GM15510 (cell line): ENCODE results near the gene GPS1.

Source experiments
- POLR2A ChIP-seq: IDR thresholded peaks from 3 replicates; pipeline ENCODE4 v1.6.1; 2011; ENCODE audit warnings: borderline replicate concordance; ENCODE audit not compliant: insufficient read length; ENCODE audit errors: extremely low read depth

The GPS1 gene

DNA sequence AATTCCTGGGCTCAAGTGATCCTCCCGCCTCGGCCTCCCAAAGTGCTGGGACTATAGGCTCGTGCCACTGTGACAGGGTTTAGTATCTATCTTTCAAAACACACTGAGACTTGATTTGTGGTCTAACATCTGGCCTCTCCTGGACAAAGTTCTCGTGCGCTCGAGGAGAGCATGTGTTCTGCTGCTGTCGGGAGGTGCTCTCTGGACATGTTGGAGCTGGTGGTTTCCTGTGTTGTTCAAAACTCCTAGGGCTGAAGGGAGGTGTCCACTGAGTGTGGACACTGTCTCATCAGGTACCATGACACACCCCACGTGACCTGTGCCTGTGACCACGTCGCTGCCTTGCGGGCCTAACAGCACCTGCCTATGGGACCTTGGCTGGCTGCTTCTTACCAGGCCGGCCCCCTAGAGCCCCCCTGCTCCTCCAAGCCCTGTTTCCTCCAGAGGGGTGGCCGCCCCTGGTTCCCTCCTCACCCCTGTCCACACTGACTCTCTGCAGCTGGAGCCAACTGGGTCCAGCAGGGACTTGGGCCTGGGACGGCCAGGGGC is 5.7 kb upstream of the GPS1 start:
- TF ChIP-seq POLR2A = no peak

DNA sequence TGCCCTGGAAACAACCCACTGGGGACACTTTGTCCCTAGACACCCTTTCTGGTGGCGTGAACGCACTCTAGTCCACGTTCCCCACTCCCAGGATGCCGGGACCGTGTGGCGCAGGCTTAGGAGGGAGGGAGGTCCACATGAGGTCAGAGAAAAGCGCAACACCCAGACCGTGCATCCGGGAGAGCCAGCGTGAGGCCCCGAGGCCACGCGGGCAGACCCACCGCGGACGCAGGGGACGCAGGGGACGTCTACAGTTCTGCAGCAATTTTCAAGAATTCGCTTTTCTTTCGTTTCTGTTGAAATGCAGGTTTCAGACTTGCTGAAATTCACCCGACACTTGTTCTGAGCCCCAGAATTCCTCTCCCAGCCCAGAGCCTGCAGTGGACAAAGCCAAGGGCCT is 4.8 kb upstream of the GPS1 start:
- TF ChIP-seq POLR2A = no peak

DNA sequence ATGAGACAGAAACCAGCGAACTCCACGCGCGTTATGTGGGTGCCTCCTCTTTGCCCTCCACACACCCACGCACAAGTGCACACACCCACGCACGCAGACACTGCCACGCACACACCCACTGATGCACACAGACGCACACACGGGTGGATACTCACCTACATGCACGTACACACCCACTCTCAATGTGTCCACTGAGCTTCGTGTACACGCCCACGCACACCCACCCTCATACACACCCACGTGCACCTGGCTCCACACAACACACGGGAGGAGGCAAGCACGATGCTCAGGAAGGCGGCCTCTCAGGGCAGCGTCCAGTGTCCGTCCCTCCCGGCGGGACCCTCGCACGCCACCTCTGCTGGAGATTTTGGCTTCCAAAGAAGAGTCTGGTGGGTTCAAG is 4.3 kb upstream of the GPS1 start:
- TF ChIP-seq POLR2A = no peak

DNA sequence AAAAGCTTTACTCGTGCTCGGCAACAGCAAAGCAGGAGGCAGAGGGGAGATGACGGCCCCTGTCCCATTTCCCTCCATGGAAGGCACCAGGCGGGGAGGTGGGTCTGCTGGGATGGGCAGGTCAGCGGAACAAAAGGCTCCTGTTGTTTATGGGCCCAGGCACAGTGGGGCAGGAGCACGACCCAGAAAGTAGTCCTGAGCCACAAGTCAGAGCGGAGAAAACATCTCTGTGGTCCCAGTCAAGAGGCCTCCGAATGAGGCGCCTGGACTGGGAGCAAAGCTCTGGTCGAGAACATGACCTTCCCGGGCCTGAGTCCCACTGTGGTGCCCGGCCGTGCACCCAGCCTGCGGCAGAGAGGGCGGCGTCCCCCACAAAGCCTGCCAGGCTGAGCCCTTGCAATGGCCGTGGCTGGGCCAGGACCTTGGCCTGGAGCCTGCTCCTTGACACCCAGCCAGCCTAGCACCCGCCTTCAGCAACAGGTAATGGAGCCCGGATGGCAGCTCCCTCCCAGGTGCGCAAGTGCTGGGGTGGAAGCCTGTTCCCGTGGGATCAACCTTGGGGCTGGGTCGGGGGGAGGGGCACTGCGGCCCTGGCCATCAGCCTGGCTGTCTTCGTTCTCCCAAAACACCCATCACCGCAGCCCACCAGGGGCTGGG is 3.7 kb upstream of the GPS1 start:
- TF ChIP-seq POLR2A = no peak

DNA sequence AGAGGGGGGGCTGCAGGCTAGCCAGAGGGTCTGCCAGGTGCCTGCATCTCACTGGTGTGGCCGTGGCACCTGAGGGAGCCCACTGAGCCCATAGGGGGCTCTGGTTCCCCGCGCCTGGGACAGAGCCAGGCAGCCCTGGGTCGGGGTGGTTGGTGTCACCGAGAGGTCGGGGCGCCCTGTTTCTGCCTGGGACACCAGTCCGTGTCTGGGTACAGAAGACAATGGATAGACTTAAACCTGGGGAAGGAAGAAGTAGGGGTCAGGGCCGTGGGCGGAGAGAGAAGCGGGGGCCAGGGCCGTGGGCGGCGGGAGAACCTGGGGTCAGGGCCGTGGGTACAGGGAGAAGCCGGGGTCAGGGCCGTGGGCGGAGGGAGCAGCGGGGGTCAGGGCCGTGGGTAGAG is 3.1 kb upstream of the GPS1 start:
- no peak for TF ChIP-seq POLR2A

DNA sequence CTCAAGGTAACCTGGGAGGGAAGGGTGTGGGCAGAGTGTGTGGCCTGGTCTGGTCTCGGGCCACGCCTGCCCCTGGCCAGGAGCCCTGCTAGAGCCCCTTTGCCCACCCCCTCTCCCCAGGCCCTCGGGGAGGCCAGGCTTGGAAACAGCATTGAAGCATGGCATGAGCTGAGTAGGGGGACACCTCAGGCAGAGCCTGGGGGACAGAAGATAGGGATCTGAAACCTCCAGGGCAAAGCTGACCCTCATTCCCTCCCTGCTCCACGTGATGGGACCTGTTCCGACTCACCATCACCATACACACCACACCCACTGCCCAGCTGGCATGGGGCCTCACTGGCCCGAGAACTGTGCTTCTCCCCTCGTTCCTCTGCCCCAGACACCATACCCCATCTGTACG is 2.6 kb upstream of the GPS1 start:
- no peak for TF ChIP-seq POLR2A

DNA sequence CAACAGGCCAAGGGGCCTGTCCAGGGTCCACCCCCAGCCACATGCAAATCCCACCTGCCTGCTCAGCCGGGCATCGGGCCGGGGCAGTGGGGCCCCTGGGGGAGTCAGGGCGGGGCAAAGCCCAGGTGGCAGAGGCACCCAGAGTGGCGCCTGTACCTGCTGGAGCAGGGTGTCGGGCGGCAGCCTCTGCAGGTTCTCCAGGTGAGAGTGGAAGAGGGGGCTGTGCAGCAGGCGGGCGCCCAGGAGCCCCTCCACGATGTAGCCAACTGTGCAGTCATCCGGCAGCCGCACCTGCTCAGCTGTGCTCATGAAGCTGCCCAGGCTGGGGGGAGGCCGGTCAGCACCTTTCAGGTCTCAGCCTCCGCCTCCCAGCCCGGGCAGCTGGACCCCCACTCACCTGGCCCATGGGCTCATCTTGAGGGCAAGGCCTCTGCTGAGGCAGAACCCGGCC is 2.2 kb upstream of the GPS1 start:
- no peak for TF ChIP-seq POLR2A

DNA sequence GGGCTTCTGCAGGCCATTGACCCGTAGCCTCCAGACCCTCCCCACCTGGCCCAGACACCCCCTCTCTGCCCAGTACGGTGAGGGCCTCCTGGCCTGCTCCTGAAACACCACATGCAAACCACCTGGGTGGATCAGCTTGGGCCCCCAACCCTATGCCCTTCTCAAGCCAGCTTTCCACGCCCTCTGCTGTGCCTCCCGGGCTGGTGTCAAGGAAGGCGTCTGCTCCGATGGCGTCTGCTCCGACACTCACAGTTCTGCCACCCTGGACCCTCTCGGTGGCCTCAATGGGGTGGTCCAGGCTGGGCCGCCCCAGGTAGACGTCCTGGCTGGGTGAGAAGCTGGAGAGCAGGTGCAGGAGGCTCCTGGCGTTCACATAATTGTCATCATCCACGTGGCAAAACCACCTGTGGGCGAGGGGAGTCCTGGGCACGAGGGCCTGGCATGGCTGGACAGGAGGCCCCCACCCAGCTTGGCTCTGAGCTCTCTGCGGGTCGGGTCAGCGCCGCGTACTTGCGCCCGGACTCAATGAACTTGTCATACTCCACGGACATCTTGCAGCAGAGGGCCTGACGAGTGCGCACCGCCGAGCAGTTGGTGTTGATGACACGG is 1.4 kb upstream of the GPS1 start:
- TF ChIP-seq POLR2A = no peak

DNA sequence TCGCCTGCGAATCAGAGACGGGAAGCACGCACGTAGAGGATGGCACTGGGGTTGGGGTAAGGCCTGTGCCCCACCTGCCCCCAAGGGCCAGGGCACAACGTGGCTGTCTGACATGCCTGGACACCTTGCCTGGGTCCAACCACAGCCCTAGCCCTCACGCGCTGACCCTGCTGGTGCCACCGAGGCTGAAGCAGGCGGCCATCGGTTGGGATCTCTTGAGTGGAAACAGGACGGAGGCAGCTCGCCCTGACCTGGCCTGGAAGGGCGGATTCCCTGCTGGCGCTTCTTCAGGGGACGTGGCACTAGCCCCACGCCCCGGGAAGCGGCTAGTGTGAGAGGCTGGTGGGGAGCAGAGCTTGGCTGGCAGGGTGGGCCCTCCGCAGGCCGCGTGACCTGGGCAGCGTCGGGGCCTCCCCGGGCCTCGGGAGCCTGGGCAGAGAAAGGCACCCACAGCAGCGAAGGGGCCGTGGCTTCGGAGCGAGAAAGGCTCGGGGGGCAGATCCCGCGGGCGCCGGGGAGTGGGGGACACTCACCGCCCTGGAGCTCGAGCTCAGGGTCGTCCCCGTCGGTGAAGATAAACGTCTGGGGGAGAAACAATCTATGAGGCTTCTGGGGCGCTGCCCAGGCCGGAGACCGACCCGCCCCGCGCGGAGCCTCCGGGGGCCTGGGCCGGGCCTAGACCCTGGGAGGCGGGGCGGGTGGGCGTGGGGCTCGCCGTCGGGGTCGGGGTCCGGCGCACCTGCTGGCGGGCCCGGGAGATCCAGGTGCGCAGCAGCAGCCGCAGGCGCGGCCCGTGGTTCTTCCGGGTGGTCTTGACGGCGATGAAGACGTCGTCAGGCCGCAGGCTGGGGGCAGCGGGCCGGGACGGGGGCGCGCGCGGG is 697 bp upstream of the GPS1 start:
- no peak for TF ChIP-seq POLR2A

DNA sequence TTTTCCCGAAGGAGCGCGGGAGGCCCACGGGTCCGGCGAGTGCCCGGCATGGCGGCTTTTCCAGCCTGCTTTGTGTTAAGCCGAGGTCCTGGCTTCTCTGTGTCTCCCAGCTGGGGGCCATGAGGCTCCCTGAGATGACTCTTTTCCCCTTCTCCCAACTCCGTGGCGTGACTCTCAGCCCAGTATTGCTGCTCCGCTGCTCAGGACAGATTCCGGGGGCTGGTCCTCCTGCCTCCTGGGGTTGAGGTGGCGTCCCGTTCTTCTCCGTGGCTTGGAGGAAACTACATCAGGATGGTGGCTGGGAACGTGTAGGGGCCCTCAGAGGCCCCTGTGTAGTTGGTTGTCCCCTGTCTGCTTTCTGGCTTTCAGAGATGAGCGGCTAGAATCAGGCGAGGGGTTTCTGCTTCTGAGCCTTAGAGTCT is 951 bp downstream of the GPS1 start:
- no peak for TF ChIP-seq POLR2A

DNA sequence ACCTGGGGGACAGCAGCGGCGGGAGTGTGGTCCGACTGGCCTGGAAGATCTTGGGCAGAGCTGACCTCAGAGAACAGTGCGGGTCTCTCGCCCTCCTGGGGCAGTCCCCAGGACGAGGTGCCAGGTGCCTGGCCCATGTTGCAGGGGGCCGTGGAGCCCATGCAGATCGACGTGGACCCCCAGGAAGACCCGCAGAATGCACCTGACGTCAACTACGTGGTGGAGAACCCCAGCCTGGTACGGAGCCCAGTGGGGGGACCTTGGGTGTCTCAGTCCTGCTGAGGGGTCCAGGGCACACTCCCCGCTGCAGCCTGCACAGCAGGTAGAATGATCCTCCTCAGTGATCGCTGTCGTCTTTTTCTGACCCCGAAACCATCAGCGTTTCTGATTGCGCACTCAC is 1.4 kb downstream of the GPS1 start:
- no peak for TF ChIP-seq POLR2A

DNA sequence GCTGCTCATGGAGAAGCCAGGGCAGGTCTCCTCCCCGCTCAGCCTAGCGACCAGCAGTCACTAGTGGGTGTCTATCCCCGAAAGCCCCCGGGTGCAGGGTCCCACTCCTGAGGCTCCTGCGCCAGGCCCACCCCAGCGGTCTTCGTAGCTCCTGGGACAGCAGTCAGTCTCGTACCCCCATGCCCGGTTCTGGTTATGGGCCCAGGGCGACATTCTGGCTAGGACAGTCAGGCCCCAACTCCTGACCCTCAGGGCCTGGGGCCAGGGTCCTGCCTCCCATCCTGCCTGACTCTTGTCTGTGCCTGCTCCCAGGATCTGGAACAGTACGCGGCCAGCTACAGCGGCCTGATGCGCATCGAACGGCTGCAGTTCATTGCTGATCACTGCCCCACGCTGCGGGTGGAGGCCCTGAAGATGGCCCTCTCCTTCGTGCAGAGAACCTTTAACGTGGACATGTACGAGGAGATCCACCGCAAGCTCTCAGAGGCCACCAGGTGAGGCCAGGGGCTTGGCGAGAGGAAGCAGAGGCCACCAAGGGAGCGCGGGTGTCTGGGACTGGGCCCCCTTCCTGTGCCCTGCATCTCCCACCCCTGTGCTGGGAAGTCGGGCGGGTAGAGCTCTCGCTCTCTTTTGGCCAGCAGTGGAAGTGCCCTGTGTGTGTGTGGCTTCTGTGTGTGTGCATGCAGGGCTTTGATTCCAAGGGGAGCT is 2.0 kb downstream of the GPS1 start:
- no peak for TF ChIP-seq POLR2A

DNA sequence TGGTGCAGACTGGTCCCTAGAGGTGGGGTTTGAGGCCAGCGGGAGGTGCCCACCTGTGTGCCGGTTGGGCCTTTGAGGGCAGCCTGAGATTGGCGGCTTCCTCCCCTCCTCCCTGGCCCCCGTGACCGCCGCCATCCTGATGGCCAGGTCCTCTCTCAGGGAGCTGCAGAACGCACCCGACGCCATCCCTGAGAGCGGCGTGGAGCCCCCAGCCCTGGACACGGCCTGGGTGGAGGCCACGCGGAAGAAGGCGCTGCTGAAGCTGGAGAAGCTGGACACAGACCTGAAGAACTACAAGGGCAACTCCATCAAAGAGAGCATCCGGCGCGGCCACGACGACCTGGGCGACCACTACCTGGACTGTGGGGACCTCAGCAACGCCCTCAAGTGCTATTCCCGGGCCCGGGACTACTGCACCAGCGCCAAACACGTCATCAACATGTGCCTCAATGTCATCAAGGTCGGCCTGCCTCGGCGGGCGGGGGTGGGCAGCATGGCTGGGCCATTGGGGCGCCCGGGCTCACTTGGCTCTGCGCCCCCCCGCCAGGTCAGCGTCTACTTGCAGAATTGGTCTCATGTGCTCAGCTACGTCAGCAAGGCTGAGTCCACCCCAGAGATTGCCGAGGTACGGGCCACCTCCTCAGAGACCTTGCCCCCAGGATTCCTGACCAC is 2.8 kb downstream of the GPS1 start:
- TF ChIP-seq POLR2A = no peak
